GM23248 (cell line): ENCODE results near the gene ADAMTS5.

Experiments
- EZH2 ChIP-seq: fragments of 200-600 bp; sonication (generic); IDR thresholded peaks from 2 replicates; pipeline ENCODE4 v1.6.1; 2018; ENCODE audit warnings: antibody characterized with exemption, mild to moderate bottlenecking; ENCODE audit not compliant: insufficient read depth, poor library complexity, severe bottlenecking
- EZH2phosphoT487 ChIP-seq: fragments of 200-600 bp; sonication (generic); IDR thresholded peaks from 2 replicates; pipeline ENCODE4 v1.6.1; 2018; ENCODE audit warnings: antibody characterized with exemption, moderate library complexity, mild to moderate bottlenecking, low read depth; ENCODE audit not compliant: insufficient read depth

- TF ChIP-seq EZH2 (no peak), EZH2phosphoT487 (no peak)
These were observed 1.6 kb downstream of the ADAMTS5 start for GRCh38 chr21:26965040-26965906.
